Measurements from ENCODE around the gene FBXO31.

DNA sequence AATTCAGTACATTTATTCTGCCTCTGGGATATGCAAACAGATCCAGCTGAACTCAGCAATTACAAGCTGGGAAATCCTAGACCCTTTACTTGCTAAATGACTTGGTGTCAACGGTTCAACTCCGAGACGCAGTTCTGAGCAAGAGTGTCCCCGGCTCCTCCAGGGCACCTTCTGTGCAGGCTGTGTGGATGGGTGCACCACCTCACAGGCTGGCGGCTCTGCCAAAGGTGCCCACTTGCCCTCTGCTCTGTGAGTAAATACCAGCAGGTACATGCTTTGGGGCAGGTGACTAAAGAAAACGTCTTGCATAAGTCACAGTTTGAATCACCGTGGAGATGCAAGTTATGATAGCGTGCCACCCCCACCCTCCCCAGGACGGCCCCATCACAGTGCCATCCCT lies 31.9 kb upstream of the FBXO31 start:
- TF ChIP-seq, protein P1, sequence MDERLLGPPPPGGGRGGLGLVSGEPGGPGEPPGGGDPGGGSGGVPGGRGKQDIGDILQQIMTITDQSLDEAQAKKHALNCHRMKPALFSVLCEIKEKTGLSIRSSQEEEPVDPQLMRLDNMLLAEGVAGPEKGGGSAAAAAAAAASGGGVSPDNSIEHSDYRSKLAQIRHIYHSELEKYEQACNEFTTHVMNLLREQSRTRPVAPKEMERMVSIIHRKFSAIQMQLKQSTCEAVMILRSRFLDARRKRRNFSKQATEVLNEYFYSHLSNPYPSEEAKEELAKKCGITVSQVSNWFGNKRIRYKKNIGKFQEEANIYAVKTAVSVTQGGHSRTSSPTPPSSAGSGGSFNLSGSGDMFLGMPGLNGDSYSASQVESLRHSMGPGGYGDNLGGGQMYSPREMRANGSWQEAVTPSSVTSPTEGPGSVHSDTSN (CRISPR knock-in tag; IDR thresholded peaks at IDR 0.05) = no peak
- no peak for TF ChIP-seq JUN (CRISPR knock-in tag; IDR thresholded peaks at IDR 0.05)
- no peak for TF ChIP-seq NR2C2 (CRISPR knock-in tag; IDR thresholded peaks at IDR 0.05; ENCODE audit: borderline replicate concordance)
- no peak for TF ChIP-seq POLR2AphosphoS5 (IDR thresholded peaks at IDR 0.05; ENCODE audit: low read depth, low read length)

Data from HepG2 (cell line).